ENCODE data around the gene OCA2. TPM values are rescaled to one million over a fixed set of nuclear protein-coding genes. Genes with fewer than 3 reads are reported as not detected.

The OCA2 gene
- total RNA-seq, 1 experiment from 2014 or later: 0.57 TPM

DNA sequence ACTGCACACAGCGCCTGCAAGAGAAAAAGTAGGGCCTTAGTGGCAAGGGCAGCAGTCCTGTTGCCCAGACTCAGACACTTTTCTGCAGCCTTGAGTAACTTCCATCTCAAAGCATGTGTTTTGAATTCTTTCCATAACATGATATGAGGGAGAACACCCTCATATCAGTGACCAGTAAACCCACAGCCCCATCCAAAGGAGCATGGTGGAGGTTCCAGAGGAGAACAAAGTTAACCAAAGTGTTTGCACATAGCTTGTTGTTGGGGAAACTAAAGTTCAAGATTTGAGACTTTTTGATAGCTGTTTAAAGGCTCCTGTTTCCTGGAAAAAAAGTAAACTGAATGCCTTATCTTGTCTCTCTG lies 74.2 kb downstream of the OCA2 start:
- H3K4me3 Mint-ChIP-seq (ENCODE audit: unreplicated experiment): no peak overlapping the region
- Histone ChIP-seq H3K9me3 (no peaks in the 10 kb centered on the region), H3K27me3 (replicated peaks; ENCODE audit: control insufficient read depth, insufficient read depth, low read length) (no peaks in the 10 kb centered on the region), H3K4me3 (ENCODE audit: low read depth, low read length) (no peak overlapping the region), H3K4me1 (peaks cover 7% of the 10 kb centered on the region; the same call in 1 of the 2 replicates), H3K36me3 (ENCODE audit: control insufficient read depth, insufficient read depth, low read length) (no peaks in the 10 kb centered on the region)
- no peak overlapping the region for H3K27ac Mint-ChIP-seq (ENCODE audit: unreplicated experiment)
- H3K9me3 Mint-ChIP-seq (ENCODE audit: unreplicated experiment): peaks cover 8% of the 10 kb centered on the region
- H3K4me1 Mint-ChIP-seq (ENCODE audit: low read depth, unreplicated experiment): peaks cover under 1% of the 10 kb centered on the region
- POLR2A ChIA-PET: no interaction called here
- no peaks in the 10 kb centered on the region for H3K36me3 Mint-ChIP-seq (ENCODE audit: insufficient read depth, unreplicated experiment)
- no TSS peak for BruUV-seq (replicated peaks)
- intact Hi-C loops (cut with micrococcal nuclease; ENCODE audit: unreplicated experiment): no loop called here
- CTCF ChIA-PET: no interaction called here
- no peaks in the 10 kb centered on the region for H3K27me3 Mint-ChIP-seq (ENCODE audit: insufficient read depth, unreplicated experiment)
- TF ChIP-seq, protein P1, sequence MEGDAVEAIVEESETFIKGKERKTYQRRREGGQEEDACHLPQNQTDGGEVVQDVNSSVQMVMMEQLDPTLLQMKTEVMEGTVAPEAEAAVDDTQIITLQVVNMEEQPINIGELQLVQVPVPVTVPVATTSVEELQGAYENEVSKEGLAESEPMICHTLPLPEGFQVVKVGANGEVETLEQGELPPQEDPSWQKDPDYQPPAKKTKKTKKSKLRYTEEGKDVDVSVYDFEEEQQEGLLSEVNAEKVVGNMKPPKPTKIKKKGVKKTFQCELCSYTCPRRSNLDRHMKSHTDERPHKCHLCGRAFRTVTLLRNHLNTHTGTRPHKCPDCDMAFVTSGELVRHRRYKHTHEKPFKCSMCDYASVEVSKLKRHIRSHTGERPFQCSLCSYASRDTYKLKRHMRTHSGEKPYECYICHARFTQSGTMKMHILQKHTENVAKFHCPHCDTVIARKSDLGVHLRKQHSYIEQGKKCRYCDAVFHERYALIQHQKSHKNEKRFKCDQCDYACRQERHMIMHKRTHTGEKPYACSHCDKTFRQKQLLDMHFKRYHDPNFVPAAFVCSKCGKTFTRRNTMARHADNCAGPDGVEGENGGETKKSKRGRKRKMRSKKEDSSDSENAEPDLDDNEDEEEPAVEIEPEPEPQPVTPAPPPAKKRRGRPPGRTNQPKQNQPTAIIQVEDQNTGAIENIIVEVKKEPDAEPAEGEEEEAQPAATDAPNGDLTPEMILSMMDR (IDR thresholded peaks at IDR 0.05; ENCODE audit: insufficient read depth in 1 of 2, low read depth in 1 of 2, low read length in 1 of 2, severe bottlenecking in 1 of 2, unreplicated experiment in 1 of 2): no peak
- DNase-seq: no peak

DNA sequence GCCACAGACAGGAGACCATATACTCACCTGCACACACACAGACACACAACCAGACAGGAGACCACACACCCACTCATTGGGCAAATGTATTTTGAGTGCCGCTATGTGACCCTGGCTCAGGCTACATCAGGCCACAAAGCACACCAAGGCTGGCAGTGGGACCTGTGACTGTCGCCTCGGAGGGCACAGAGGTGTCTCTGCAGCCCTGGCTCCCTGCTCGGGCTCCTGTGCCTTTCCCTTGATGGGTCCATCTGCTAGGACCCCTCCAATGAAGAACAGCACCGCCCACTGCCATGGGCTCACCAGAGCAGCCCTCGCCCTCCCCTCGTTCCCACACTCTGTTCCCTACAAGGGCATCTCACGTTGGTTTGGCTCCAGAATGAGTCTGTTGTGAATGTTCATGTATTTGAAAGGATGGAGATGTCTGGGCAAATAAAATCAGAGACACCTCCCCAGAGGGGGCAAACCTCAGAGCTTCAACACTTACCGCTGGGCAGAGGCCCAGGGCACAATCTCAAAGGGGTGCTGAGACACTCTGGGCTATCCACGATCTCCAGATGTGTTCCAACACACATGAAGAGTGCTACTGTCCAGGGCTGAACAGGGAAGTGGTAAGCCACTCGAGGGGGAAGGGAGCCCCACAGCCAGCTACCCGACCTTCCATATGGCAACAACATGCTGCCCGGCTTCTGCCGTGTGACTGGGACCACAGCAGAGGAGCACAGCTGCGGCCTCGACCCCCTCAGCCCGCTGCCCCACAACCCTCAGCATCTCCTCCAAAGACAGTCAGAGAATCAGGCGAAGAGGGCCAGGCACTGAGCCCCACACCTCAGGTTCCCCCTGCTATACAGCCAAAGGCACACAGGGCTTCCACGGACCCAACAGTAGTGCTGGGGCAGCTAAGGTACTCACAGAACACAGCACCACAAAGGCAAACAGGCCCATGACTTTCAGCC lies 74.9 kb downstream of the OCA2 start:
- H3K27me3 ChIP-seq (replicated peaks; ENCODE audit: control insufficient read depth, insufficient read depth, low read length): no peaks in the 10 kb centered on the region
- no peaks in the 10 kb centered on the region for H3K36me3 ChIP-seq (ENCODE audit: control insufficient read depth, insufficient read depth, low read length)
- CTCF ChIA-PET: no interaction called here
- POLR2A ChIA-PET: no interaction called here
- Mint-ChIP-seq H3K9me3 (ENCODE audit: unreplicated experiment) (peaks cover 7% of the 10 kb centered on the region), H3K27ac (ENCODE audit: unreplicated experiment) (no peak overlapping the region), H3K4me1 (ENCODE audit: low read depth, unreplicated experiment) (no peaks in the 10 kb centered on the region), H3K27me3 (ENCODE audit: insufficient read depth, unreplicated experiment) (no peaks in the 10 kb centered on the region), H3K4me3 (ENCODE audit: unreplicated experiment) (no peak overlapping the region), H3K36me3 (ENCODE audit: insufficient read depth, unreplicated experiment) (no peaks in the 10 kb centered on the region)
- intact Hi-C loops (cut with micrococcal nuclease; ENCODE audit: unreplicated experiment): no loop called here
- no peaks in the 10 kb centered on the region for H3K9me3 ChIP-seq
- H3K4me3 ChIP-seq (ENCODE audit: low read depth, low read length): no peak overlapping the region
- H3K4me1 ChIP-seq: 0 out of 2 replicates have a peak, but pooled peaks cover 4% of the 10 kb centered on the region
- TF ChIP-seq, protein P1 (IDR thresholded peaks at IDR 0.05; ENCODE audit: insufficient read depth in 1 of 2, low read depth in 1 of 2, low read length in 1 of 2, severe bottlenecking in 1 of 2, unreplicated experiment in 1 of 2): no peak
- no peak for DNase-seq
- BruUV-seq (replicated peaks): no TSS peak

DNA sequence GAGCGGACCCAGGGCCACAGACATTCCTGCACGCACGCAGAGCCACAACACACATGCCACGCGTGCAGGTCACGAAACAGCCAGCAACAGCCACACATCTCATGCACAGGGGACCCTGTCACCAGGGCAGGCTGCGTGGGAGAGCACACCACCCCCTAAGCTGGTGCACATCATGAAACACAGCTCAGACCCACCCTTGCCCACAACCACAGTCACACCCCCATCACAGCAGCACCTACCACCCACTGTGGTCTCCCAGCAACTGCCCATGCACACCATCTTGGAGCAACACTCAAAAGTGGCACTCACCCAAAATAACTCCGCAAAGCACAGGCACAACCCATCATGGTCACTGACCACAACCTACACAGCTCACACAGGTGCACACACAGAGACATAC lies 75.7 kb downstream of the OCA2 start:
- intact Hi-C loops (cut with micrococcal nuclease; ENCODE audit: unreplicated experiment): no loop called here
- Histone ChIP-seq H3K9me3 (no peaks in the 10 kb centered on the region), H3K4me1 (0 out of 2 replicates have a peak, but pooled peaks cover 4% of the 10 kb centered on the region), H3K4me3 (ENCODE audit: low read depth, low read length) (no peak overlapping the region), H3K27me3 (replicated peaks; ENCODE audit: control insufficient read depth, insufficient read depth, low read length) (no peaks in the 10 kb centered on the region), H3K36me3 (ENCODE audit: control insufficient read depth, insufficient read depth, low read length) (no peaks in the 10 kb centered on the region)
- Mint-ChIP-seq H3K4me1 (ENCODE audit: low read depth, unreplicated experiment) (no peaks in the 10 kb centered on the region), H3K27ac (ENCODE audit: unreplicated experiment) (no peak overlapping the region), H3K36me3 (ENCODE audit: insufficient read depth, unreplicated experiment) (no peaks in the 10 kb centered on the region), H3K4me3 (ENCODE audit: unreplicated experiment) (no peak overlapping the region), H3K9me3 (ENCODE audit: unreplicated experiment) (no peaks in the 10 kb centered on the region), H3K27me3 (ENCODE audit: insufficient read depth, unreplicated experiment) (no peaks in the 10 kb centered on the region)
- CTCF ChIA-PET: interaction anchor here (2.1 kb wide), 1 partner anchor 76 kb away, joined by 11 read pairs; the partner anchor contains the start of gene OCA2
- DNase-seq: no peak
- TF ChIP-seq, protein P1 (IDR thresholded peaks at IDR 0.05; ENCODE audit: insufficient read depth in 1 of 2, low read depth in 1 of 2, low read length in 1 of 2, severe bottlenecking in 1 of 2, unreplicated experiment in 1 of 2): no peak
- no TSS peak for BruUV-seq (replicated peaks)
- POLR2A ChIA-PET: no interaction called here

Measured in Caco-2 (cell line).